ENCODE results near the gene ACBD6.

- TF ChIP-seq, protein P1, sequence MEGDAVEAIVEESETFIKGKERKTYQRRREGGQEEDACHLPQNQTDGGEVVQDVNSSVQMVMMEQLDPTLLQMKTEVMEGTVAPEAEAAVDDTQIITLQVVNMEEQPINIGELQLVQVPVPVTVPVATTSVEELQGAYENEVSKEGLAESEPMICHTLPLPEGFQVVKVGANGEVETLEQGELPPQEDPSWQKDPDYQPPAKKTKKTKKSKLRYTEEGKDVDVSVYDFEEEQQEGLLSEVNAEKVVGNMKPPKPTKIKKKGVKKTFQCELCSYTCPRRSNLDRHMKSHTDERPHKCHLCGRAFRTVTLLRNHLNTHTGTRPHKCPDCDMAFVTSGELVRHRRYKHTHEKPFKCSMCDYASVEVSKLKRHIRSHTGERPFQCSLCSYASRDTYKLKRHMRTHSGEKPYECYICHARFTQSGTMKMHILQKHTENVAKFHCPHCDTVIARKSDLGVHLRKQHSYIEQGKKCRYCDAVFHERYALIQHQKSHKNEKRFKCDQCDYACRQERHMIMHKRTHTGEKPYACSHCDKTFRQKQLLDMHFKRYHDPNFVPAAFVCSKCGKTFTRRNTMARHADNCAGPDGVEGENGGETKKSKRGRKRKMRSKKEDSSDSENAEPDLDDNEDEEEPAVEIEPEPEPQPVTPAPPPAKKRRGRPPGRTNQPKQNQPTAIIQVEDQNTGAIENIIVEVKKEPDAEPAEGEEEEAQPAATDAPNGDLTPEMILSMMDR (conservative IDR thresholded peaks at IDR 0.05; ENCODE audit: low read length) = no peak
- no peak for TF ChIP-seq EZH2phosphoT487 (IDR thresholded peaks at IDR 0.05; ENCODE audit: borderline replicate concordance)
These were observed 43.6 kb upstream of the ACBD6 start for GRCh38 chr1:180545991-180546390.
